Measurements from ENCODE around the gene ZNF621. TPM values are rescaled to one million over a fixed set of nuclear protein-coding genes. Genes with fewer than 3 reads are reported as not detected.

Gene ZNF621
- polyA plus RNA-seq, 1 donor (not counting 4 experiments of a cell fraction or from before 2014, with no cell fraction given): 14.3 TPM

DNA sequence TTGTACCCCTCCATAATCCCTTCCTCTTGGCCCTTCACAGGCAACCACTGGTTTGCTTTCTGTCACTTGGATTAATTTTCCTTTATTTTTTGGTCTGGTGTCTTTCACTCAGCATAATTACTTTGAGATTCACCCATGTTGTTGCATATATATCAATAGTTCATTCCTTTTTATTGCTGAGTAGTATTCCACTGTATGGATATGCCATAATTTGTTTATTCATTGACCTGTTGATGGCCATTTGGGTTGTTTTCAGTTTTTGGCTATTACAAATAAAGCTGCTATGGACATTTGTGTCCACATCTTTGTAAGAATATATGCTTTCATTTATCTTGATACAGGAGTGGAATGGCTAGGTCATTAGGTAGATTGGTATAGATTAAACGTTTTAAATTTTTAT lies 5.9 kb upstream of the ZNF621 start:
- no peak for FAIRE-seq
- no peaks in the 10 kb centered on the region for H3K4me1 ChIP-seq (ENCODE audit: control insufficient read depth, extremely low read depth, insufficient read depth, low read length)
- no peak overlapping the region for H3K4me3 ChIP-seq (ENCODE audit: control insufficient read depth in 2 of 3, extremely low read depth in 1 of 3, insufficient read depth in 2 of 3, low read depth in 1 of 3, low read length in 3 of 3)
- dilution Hi-C loops (cut with MboI; ENCODE audit: extremely low pct_ligation_motif_present, low sequenced_read_pairs): no loop called here
- H3K9me3 ChIP-seq (ENCODE audit: control insufficient read depth, low read depth, low read length): no peaks in the 10 kb centered on the region
- H2AFZ ChIP-seq (ENCODE audit: control insufficient read depth, low read length): no peak overlapping the region
- no peaks in the 10 kb centered on the region for H3K9me1 ChIP-seq (ENCODE audit: control insufficient read depth, extremely low read depth, insufficient read depth, low read length)
- TF ChIP-seq EZH2 (IDR thresholded peaks at IDR 0.05; ENCODE audit: low read length) (no peak), CTCF (optimal IDR thresholded peaks at IDR 0.05 in 1 of 3, IDR thresholded peaks at IDR 0.05 in 1 of 3, conservative IDR thresholded peaks at IDR 0.05 in 1 of 3; ENCODE audit: extremely low read depth in 1 of 3, insufficient read depth in 2 of 3, low read length in 3 of 3) (no peak)
- no peak overlapping the region for H3K27ac ChIP-seq (ENCODE audit: control insufficient read depth, insufficient read depth, low read length)
- H3K27me3 ChIP-seq (ENCODE audit: control insufficient read depth, extremely low read depth, insufficient read depth, low read length): no peaks in the 10 kb centered on the region
- no peaks in the 10 kb centered on the region for H4K20me1 ChIP-seq (ENCODE audit: control insufficient read depth, extremely low read depth, insufficient read depth, low read length)
- no peak overlapping the region for H3K4me2 ChIP-seq (ENCODE audit: control insufficient read depth, extremely low read depth, insufficient read depth, low read depth, low read length)
- H3K36me3 ChIP-seq (ENCODE audit: control insufficient read depth in 2 of 2, extremely low read depth in 1 of 2, insufficient read depth in 2 of 2, low read length in 2 of 2): no peaks in the 10 kb centered on the region
- H3K79me2 ChIP-seq (ENCODE audit: control insufficient read depth, insufficient read depth, low read length): no peaks in the 10 kb centered on the region
- H3K9ac ChIP-seq (ENCODE audit: control insufficient read depth, extremely low read depth, insufficient read depth, low read length): no peak overlapping the region
- DNase-seq (ENCODE audit: low read depth, low spot score): no peak

- no peak for DNase-seq (ENCODE audit: low read depth, low spot score)
- Histone ChIP-seq H3K4me2 (ENCODE audit: control insufficient read depth, extremely low read depth, insufficient read depth, low read depth, low read length) (no peak overlapping the region), H3K9ac (ENCODE audit: control insufficient read depth, extremely low read depth, insufficient read depth, low read length) (no peak overlapping the region), H3K36me3 (ENCODE audit: control insufficient read depth in 2 of 2, extremely low read depth in 1 of 2, insufficient read depth in 2 of 2, low read length in 2 of 2) (no peaks in the 10 kb centered on the region), H4K20me1 (ENCODE audit: control insufficient read depth, extremely low read depth, insufficient read depth, low read length) (no peaks in the 10 kb centered on the region), H2AFZ (ENCODE audit: control insufficient read depth, low read length) (no peak overlapping the region), H3K4me3 (ENCODE audit: control insufficient read depth in 2 of 3, extremely low read depth in 1 of 3, insufficient read depth in 2 of 3, low read depth in 1 of 3, low read length in 3 of 3) (no peak overlapping the region), H3K4me1 (ENCODE audit: control insufficient read depth, extremely low read depth, insufficient read depth, low read length) (peaks cover 9% of the 10 kb centered on the region), H3K27ac (ENCODE audit: control insufficient read depth, insufficient read depth, low read length) (no peak overlapping the region), H3K27me3 (ENCODE audit: control insufficient read depth, extremely low read depth, insufficient read depth, low read length) (no peaks in the 10 kb centered on the region), H3K9me3 (ENCODE audit: control insufficient read depth, low read depth, low read length) (no peaks in the 10 kb centered on the region), H3K9me1 (ENCODE audit: control insufficient read depth, extremely low read depth, insufficient read depth, low read length) (no peaks in the 10 kb centered on the region), H3K79me2 (ENCODE audit: control insufficient read depth, insufficient read depth, low read length) (no peaks in the 10 kb centered on the region)
- no peak for TF ChIP-seq EZH2 (IDR thresholded peaks at IDR 0.05; ENCODE audit: low read length)
- TF ChIP-seq CTCF (optimal IDR thresholded peaks at IDR 0.05 in 1 of 3, IDR thresholded peaks at IDR 0.05 in 1 of 3, conservative IDR thresholded peaks at IDR 0.05 in 1 of 3; ENCODE audit: extremely low read depth in 1 of 3, insufficient read depth in 2 of 3, low read length in 3 of 3): no peak
- no peak for FAIRE-seq
- dilution Hi-C loops (cut with MboI; ENCODE audit: extremely low pct_ligation_motif_present, low sequenced_read_pairs): no loop called here
Observed at GRCh38 chr3:40521254-40521653, 3.5 kb upstream of the ZNF621 start.
